Measurements from ENCODE around the gene FAM227A. TPM values are rescaled to one million over a fixed set of nuclear protein-coding genes. Genes with fewer than 3 reads are reported as not detected.

FAM227A gene
- total and polyA plus RNA-seq, 2 of the 4 experiments (the other 2 are of a cell fraction), result 1.3 to 1.4 TPM

GRCh38 chr22:38685761-38686160 is 29.6 kb upstream of the FAM227A start:
- no peak overlapping the region for H4K5ac ChIP-seq (ENCODE audit: low read depth, low read length)
- H2AFZ ChIP-seq (replicated peaks; ENCODE audit: low read length, poor library complexity), result no peak overlapping the region
- H4K8ac ChIP-seq (ENCODE audit: low read depth in 2 of 2, low read length in 2 of 2), result no peak overlapping the region
- peaks cover 30 to 55% of the 10 kb centered on the region in 2 experiments for H3K79me1 ChIP-seq (ENCODE audit: low read depth in 1 of 2, low read length in 2 of 2)
- no peak overlapping the region for H3K18ac ChIP-seq (ENCODE audit: low read depth, low read length)
- no peak overlapping the region for H3K56ac ChIP-seq (ENCODE audit: extremely low read depth, insufficient read depth, low read length)
- no peak overlapping the region for H3K4ac ChIP-seq (ENCODE audit: low read depth, low read length)
- no peak overlapping the region for H3K9ac ChIP-seq (ENCODE audit: low read depth, low read length)
- dilution Hi-C loops (cut with HindIII; ENCODE audit: low sequenced_read_pairs, unreplicated experiment) (no loop called here), intact Hi-C loops (cut with micrococcal nuclease) (no loop called here), in situ Hi-C loops (cut with MboI; ENCODE audit: low sequenced_read_pairs) (no loop called here)
- TF ChIP-seq USF2 (IDR thresholded peaks at IDR 0.05; ENCODE audit: low read depth, low read length), result no peak
- no peak for TF ChIP-seq ELK1 (IDR thresholded peaks at IDR 0.05; ENCODE audit: borderline replicate concordance, low read depth, low read length)
- no peak for TF ChIP-seq NFE2L2 (IDR thresholded peaks at IDR 0.05; ENCODE audit: low read depth, low read length)
- no peak for TF ChIP-seq POLR2A (IDR thresholded peaks at IDR 0.05; ENCODE audit: low read depth, low read length)
- no peak for TF ChIP-seq FOS (IDR thresholded peaks at IDR 0.05; ENCODE audit: low read depth, low read length)
- TF ChIP-seq RCOR1 (IDR thresholded peaks at IDR 0.05; ENCODE audit: insufficient replicate concordance, low read length), result no peak
- no peak for TF ChIP-seq CHD1 (IDR thresholded peaks at IDR 0.05; ENCODE audit: low read depth, low read length)
- no peak for TF ChIP-seq MAZ (IDR thresholded peaks at IDR 0.05; ENCODE audit: borderline replicate concordance, low read depth, low read length)
- TF ChIP-seq MXI1 (IDR thresholded peaks at IDR 0.05; ENCODE audit: borderline replicate concordance, low read depth, low read length), result no peak
- TF ChIP-seq CEBPB (IDR thresholded peaks at IDR 0.05; ENCODE audit: low read depth, low read length), result no peak
- no peak overlapping the region for H4K91ac ChIP-seq (ENCODE audit: insufficient read depth, low read depth, low read length)
- ChIA-PET POLR2A (ENCODE audit: unreplicated experiment) (no interaction called here), CTCF (no interaction called here)
- no peak overlapping the region for H2AK5ac ChIP-seq (ENCODE audit: low read depth, low read length)
- DNase-seq (no peak), ATAC-seq (ENCODE audit: low read depth) (no peak)
- no peak overlapping the region for H2BK5ac ChIP-seq (ENCODE audit: low read depth, low read length, poor library complexity, severe bottlenecking)
- H3K14ac ChIP-seq (replicated peaks; ENCODE audit: low read depth, low read length), result no peak overlapping the region
- H3K36me3 ChIP-seq (ENCODE audit: control insufficient read depth, insufficient read depth, low read length), result peaks cover 49% of the 10 kb centered on the region
- H3K9me1 ChIP-seq (ENCODE audit: insufficient read depth, low read length), result peaks cover 4% of the 10 kb centered on the region; the same call in 1 of the 2 replicates
- H3K27me3 ChIP-seq (ENCODE audit: control insufficient read depth, insufficient read depth, low read length), result no peaks in the 10 kb centered on the region
- no peak overlapping the region for H3K23ac ChIP-seq (ENCODE audit: low read depth, low read length)
- H2AK9ac ChIP-seq (replicated peaks; ENCODE audit: low read depth, low read length, poor library complexity), result no peak overlapping the region
- BruUV-seq (replicated peaks), result no TSS peak
- no peaks in the 10 kb centered on the region for H3K9me3 ChIP-seq (ENCODE audit: control insufficient read depth, insufficient read depth, low read length)
- no peaks in the 10 kb centered on the region; the same call in 1 of the 2 replicates for H3K4me1 ChIP-seq (ENCODE audit: control insufficient read depth, insufficient read depth, low read length)
- H4K20me1 ChIP-seq (ENCODE audit: insufficient read depth, low read length), result peaks cover 4% of the 10 kb centered on the region; the same call in 1 of the 2 replicates
- no peak overlapping the region for H2BK20ac ChIP-seq (ENCODE audit: low read depth, low read length)
- no CpG with 5 or more reads among the region's 1 CpG for WGBS, 2 experiments (ENCODE audit: extremely low coverage in 2 of 2, insufficient read length in 1 of 2)
- H2BK15ac ChIP-seq (ENCODE audit: low read depth, low read length), result no peak overlapping the region
- no peak overlapping the region for H2BK120ac ChIP-seq (ENCODE audit: low read depth, low read length)
- H3K4me3 ChIP-seq (ENCODE audit: insufficient read depth, low read depth, low read length), result no peak overlapping the region
- H3K4me2 ChIP-seq (ENCODE audit: low read depth, low read length), result no peak overlapping the region
- H3K27ac ChIP-seq (ENCODE audit: insufficient read depth, low read length), result no peak overlapping the region

Measured in IMR-90 (cell line).